HepG2 (cell line): ENCODE measurements around the gene ZCCHC17. TPM values are rescaled to one million over a fixed set of nuclear protein-coding genes. Genes with fewer than 3 reads are reported as not detected.

ENCODE experiments used
- BORCS8-MEF2B ChIP-seq: sonication (generic); formaldehyde crosslinking; IDR thresholded peaks from 2 replicates; pipeline ENCODE4 v1.8.0; 2022; ENCODE audit warnings: mild to moderate bottlenecking, missing genetic modification reagents
- CHD2 ChIP-seq: IDR thresholded peaks from 2 replicates; pipeline ENCODE4 v1.6.1; 2011; ENCODE audit warnings: low read depth, low read length, improper control_type of control experiment
- DNMT1 ChIP-seq: sonication (generic); formaldehyde crosslinking; IDR thresholded peaks from 2 replicates; pipeline ENCODE4 v1.5.1; 2020; ENCODE audit warnings: mild to moderate bottlenecking, missing genetic modification reagents
- HMG20A ChIP-seq: IDR thresholded peaks from 2 replicates; pipeline ENCODE4 v1.6.1; 2016; ENCODE audit warnings: borderline replicate concordance
- HNRNPK ChIP-seq: fragments of 200-400 bp; formaldehyde crosslinking; IDR thresholded peaks from 2 replicates; pipeline ENCODE4 v1.6.1; 2018; ENCODE audit warnings: low read length, low read depth, moderate library complexity, mild to moderate bottlenecking; ENCODE audit not compliant: poor library complexity, severe bottlenecking
- HOXA5 ChIP-seq: sonication (generic); formaldehyde crosslinking; IDR thresholded peaks from 2 replicates; pipeline ENCODE4 v1.4.0; 2020; ENCODE audit warnings: missing genetic modification reagents
- KAT8 ChIP-seq: IDR thresholded peaks from 2 replicates; pipeline ENCODE4 v1.6.1; 2016; ENCODE audit warnings: missing genetic modification reagents, missing compliant biosample characterization
- KDM2A ChIP-seq: sonication (generic); formaldehyde crosslinking; IDR thresholded peaks from 2 replicates; pipeline ENCODE4 v1.4.0; 2020; ENCODE audit warnings: low read depth, missing genetic modification reagents, borderline replicate concordance
- KLF16 ChIP-seq, 2 experiments: sonication (generic) in 1 of 2; formaldehyde crosslinking in 1 of 2; IDR thresholded peaks; 2 replicates each; pipeline versions ENCODE4 v1.6.1 to v1.8.0; 2016 to 2023; ENCODE audit warnings: missing genetic modification reagents in 2 of 2, missing compliant biosample characterization in 1 of 2
- KMT2B ChIP-seq: IDR thresholded peaks from 2 replicates; pipeline ENCODE4 v1.6.1; 2016; ENCODE audit warnings: missing genetic modification reagents, missing compliant biosample characterization
- POLR2G ChIP-seq: fragments of 200-400 bp; formaldehyde crosslinking; IDR thresholded peaks from 2 replicates; pipeline ENCODE4 v1.6.1; 2018; ENCODE audit warnings: mild to moderate bottlenecking, low read depth, low read length, moderate library complexity
- TCF7L2 ChIP-seq: IDR thresholded peaks from 2 replicates; pipeline ENCODE4 v1.6.1; 2011; ENCODE audit warnings: mild to moderate bottlenecking, low read depth, low read length, moderate library complexity
- U2AF1 ChIP-seq: fragments of 200-400 bp; formaldehyde crosslinking; optimal IDR thresholded peaks from 2 replicates; pipeline ENCODE3; 2017; ENCODE audit warnings: mild to moderate bottlenecking, low read depth, low read length
- YEATS4 ChIP-seq: sonication (generic); formaldehyde crosslinking; IDR thresholded peaks from 2 replicates; pipeline ENCODE4 v1.4.0; 2020; ENCODE audit warnings: missing genetic modification reagents, borderline replicate concordance
- ZBTB44 ChIP-seq: sonication (generic); formaldehyde crosslinking; IDR thresholded peaks from 2 replicates; pipeline ENCODE4 v1.4.0; 2020; ENCODE audit warnings: missing genetic modification reagents
- ZC3H13 ChIP-seq: sonication (generic); formaldehyde crosslinking; IDR thresholded peaks from 2 replicates; pipeline ENCODE4 v1.8.1; 2023; ENCODE audit warnings: mild to moderate bottlenecking, missing genetic modification reagents, moderate library complexity
- ZFP1 ChIP-seq: IDR thresholded peaks from 2 replicates; pipeline ENCODE4 v1.6.1; 2016
- ZNF234 ChIP-seq: sonication (generic); formaldehyde crosslinking; conservative IDR thresholded peaks from 2 replicates; pipeline ENCODE4 v1.5.1; 2020; ENCODE audit warnings: mild to moderate bottlenecking, missing genetic modification reagents
- ZNF34 ChIP-seq: sonication (generic); formaldehyde crosslinking; IDR thresholded peaks from 2 replicates; pipeline ENCODE4 v1.4.0; 2020; ENCODE audit warnings: mild to moderate bottlenecking, missing genetic modification reagents, borderline replicate concordance
- ZNF382 ChIP-seq: sonication (generic); formaldehyde crosslinking; IDR thresholded peaks from 2 replicates; pipeline ENCODE4 v1.5.0; 2020; ENCODE audit warnings: missing genetic modification reagents, mild to moderate bottlenecking, borderline replicate concordance
- ZNF598 ChIP-seq: sonication (generic); formaldehyde crosslinking; IDR thresholded peaks from 2 replicates; pipeline ENCODE4 v1.5.1; 2020; ENCODE audit warnings: mild to moderate bottlenecking, missing genetic modification reagents, borderline replicate concordance
- ZNF737 ChIP-seq: sonication (generic); formaldehyde crosslinking; IDR thresholded peaks from 2 replicates; pipeline ENCODE4 v1.5.0; 2020; ENCODE audit warnings: missing genetic modification reagents, mild to moderate bottlenecking, borderline replicate concordance
- polyA plus RNA-seq, 8 experiments: library from polyadenylated mRNA; depleted of rRNA in 3 of 8; stranded (reverse) in 7 of 8; unstranded in 1 of 8; fragments of >200 nt; fragmentation: Illumina TruSeq in 4 of 8; extraction: Trizol in 4 of 8; gene quantifications; 2 replicates each; pipeline versions ENCODE4 v1.2.1 to v1.2.3, GENCODE V29; 2011 to 2016; ENCODE audit warnings: low read depth in 4 of 8, missing spikeins in 1 of 8, mixed read lengths in 1 of 8; ENCODE audit not compliant: insufficient read depth in 1 of 8
- total RNA-seq, 5 experiments: library from RNA; depleted of rRNA; stranded (reverse); fragments of >200 nt; fragmentation: Illumina TruSeq; extraction: Trizol; gene quantifications; 2 replicates each; pipeline ENCODE4 v1.2.3, GENCODE V29; 2016; ENCODE audit warnings: low read depth in 1 of 5
- TF ChIP-seq, protein P1 (sequence below): sonication (generic); IDR thresholded peaks from 2 replicates; pipeline ENCODE4 v1.6.1; 2016; ENCODE audit warnings: low read depth, borderline replicate concordance
- TF ChIP-seq, protein P2 (sequence below): IDR thresholded peaks from 2 replicates; pipeline ENCODE4 v1.6.1; 2016
- TF ChIP-seq, protein P3 (sequence below): sonication (generic); formaldehyde crosslinking; IDR thresholded peaks from 2 replicates; pipeline ENCODE4 v1.5.1; 2020; ENCODE audit warnings: mild to moderate bottlenecking, missing genetic modification reagents, moderate library complexity

ZCCHC17 gene
- total and polyA plus RNA-seq, 2 of the 13 experiments (the other 11 are each of a cell fraction or from before 2014, with no cell fraction given): 20.5 to 53.0 TPM

GRCh38 chr1:31394584-31395193, 97.9 kb downstream of the ZCCHC17 start (continued):
- TF ChIP-seq, protein P1, sequence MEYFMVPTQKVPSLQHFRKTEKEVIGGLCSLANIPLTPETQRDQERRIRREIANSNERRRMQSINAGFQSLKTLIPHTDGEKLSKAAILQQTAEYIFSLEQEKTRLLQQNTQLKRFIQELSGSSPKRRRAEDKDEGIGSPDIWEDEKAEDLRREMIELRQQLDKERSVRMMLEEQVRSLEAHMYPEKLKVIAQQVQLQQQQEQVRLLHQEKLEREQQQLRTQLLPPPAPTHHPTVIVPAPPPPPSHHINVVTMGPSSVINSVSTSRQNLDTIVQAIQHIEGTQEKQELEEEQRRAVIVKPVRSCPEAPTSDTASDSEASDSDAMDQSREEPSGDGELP: peak; percentile 37; the same call in 1 of the 2 replicates
- TF ChIP-seq ZNF34: no peak
- TF ChIP-seq KMT2B: no peak; the same call in 1 of the 2 replicates
- no peak for TF ChIP-seq ZNF234 (CRISPR knock-in tag)
- TF ChIP-seq DNMT1: no peak
- TF ChIP-seq ZFP1 (CRISPR knock-in tag): no peak
- 0 out of 2 replicates have a peak, but pooled peaks have one; percentile 25 for TF ChIP-seq HOXA5
- no peak for TF ChIP-seq CHD2
- TF ChIP-seq YEATS4 (CRISPR knock-in tag): no peak
- TF ChIP-seq KLF16 (CRISPR knock-in tag; IDR thresholded peaks at IDR 0.05): no peak
- no peak; the same call in 1 of the 2 replicates for TF ChIP-seq HMG20A (CRISPR knock-in tag)
- TF ChIP-seq TCF7L2: no peak
- TF ChIP-seq, protein P2, sequence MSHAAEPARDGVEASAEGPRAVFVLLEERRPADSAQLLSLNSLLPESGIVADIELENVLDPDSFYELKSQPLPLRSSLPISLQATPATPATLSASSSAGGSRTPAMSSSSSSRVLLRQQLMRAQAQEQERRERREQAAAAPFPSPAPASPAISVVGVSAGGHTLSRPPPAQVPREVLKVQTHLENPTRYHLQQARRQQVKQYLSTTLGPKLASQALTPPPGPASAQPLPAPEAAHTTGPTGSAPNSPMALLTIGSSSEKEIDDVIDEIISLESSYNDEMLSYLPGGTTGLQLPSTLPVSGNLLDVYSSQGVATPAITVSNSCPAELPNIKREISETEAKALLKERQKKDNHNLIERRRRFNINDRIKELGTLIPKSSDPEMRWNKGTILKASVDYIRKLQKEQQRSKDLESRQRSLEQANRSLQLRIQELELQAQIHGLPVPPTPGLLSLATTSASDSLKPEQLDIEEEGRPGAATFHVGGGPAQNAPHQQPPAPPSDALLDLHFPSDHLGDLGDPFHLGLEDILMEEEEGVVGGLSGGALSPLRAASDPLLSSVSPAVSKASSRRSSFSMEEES (CRISPR knock-in tag): no peak
- TF ChIP-seq ZNF737 (CRISPR knock-in tag): no peak
- TF ChIP-seq POLR2G: no peak
- TF ChIP-seq KDM2A (CRISPR knock-in tag): peak; percentile 79
- no peak for TF ChIP-seq HNRNPK
- no peak for TF ChIP-seq BORCS8-MEF2B (CRISPR knock-in tag)
- no peak for TF ChIP-seq ZC3H13 (CRISPR knock-in tag)
- TF ChIP-seq, protein P3, sequence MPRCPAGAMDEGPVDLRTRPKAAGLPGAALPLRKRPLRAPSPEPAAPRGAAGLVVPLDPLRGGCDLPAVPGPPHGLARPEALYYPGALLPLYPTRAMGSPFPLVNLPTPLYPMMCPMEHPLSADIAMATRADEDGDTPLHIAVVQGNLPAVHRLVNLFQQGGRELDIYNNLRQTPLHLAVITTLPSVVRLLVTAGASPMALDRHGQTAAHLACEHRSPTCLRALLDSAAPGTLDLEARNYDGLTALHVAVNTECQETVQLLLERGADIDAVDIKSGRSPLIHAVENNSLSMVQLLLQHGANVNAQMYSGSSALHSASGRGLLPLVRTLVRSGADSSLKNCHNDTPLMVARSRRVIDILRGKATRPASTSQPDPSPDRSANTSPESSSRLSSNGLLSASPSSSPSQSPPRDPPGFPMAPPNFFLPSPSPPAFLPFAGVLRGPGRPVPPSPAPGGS: 0 out of 2 replicates have a peak, but pooled peaks have one; percentile 21
- no peak for TF ChIP-seq ZBTB44 (CRISPR knock-in tag)
- TF ChIP-seq ZNF598 (CRISPR knock-in tag): peak; percentile 69; the same call in 1 of the 2 replicates
- TF ChIP-seq ZNF382: no peak
- peak; percentile 49; the same call in 1 of the 2 replicates for TF ChIP-seq KAT8 (CRISPR knock-in tag)
- TF ChIP-seq U2AF1: no peak
